Motor neuron (in vitro differentiated cells): ENCODE measurements around the gene MIGA2. TPM values are rescaled to one million over a fixed set of nuclear protein-coding genes. Genes with fewer than 3 reads are reported as not detected.
"Not testable (repeated sequence)": the region's sequence is repeated elsewhere in the genome, so short reads cannot be mapped to it uniquely, and the experiment has no call there.

Experiments used
- ATAC-seq, 8 experiments: fragments of 200-7000 bp; cut with Tn5 transposase; replicated peaks in 6 of 8; 2 replicates each; pipeline ENCODE4 v1.8.0; 2021; ENCODE audit warnings: mild to moderate bottlenecking in 8 of 8, moderate library complexity in 8 of 8
- H3K27ac ChIP-seq, 2 donors: fragments of 250-450 bp; sonication (Bioruptor Pico); 2 replicates each; pipeline ENCODE4 v1.9.0; 2021; ENCODE audit warnings: antibody characterized with exemption in 2 of 2, mild to moderate bottlenecking in 2 of 2, moderate library complexity in 1 of 2
- H3K4me1 ChIP-seq, 2 donors: fragments of 250-450 bp; sonication (Bioruptor Pico); replicated peaks in 1 of 2; 2 replicates each; pipeline ENCODE4 v1.6.1; 2021; ENCODE audit warnings: antibody characterized with exemption in 2 of 2, mild to moderate bottlenecking in 2 of 2, moderate library complexity in 1 of 2
- H3K4me3 ChIP-seq, 5 donors: fragments of 250-450 bp; sonication (Bioruptor Pico); 2 replicates each; pipeline ENCODE4 v1.9.0; 2021; ENCODE audit warnings: antibody characterized with exemption in 5 of 5, mild to moderate bottlenecking in 5 of 5, moderate library complexity in 4 of 5
- WGBS, 10 experiments: fragments of 450-650 bp; shearing (Covaris generic); methylation state at CpG; one replicate each; pipeline ENCODE4 v1.0.0; 2022; 5-methylcytosine and 5-hydroxymethylcytosine counted together
- in situ Hi-C, 9 experiments: fragments of 400-800 bp; cut with MboI; loops; one replicate each; pipeline ENCODE4 v1.15.0; 2021; ENCODE audit warnings: low sequenced_read_pairs in 9 of 9, low pct_unique_long_range_greater_than_20kb in 2 of 9; ENCODE audit not compliant: unreplicated experiment in 9 of 9
- total RNA-seq, 8 experiments: library from RNA; unstranded; fragments of 300-600 nt; gene quantifications; 2 replicates each; pipeline versions ENCODE4 v1.2.3 to v1.2.4, GENCODE V29; 2022

The MIGA2 gene
- total RNA-seq, 8 experiments from 2014 or later, result 12.0 to 44.2 (median 15.9) TPM

DNA sequence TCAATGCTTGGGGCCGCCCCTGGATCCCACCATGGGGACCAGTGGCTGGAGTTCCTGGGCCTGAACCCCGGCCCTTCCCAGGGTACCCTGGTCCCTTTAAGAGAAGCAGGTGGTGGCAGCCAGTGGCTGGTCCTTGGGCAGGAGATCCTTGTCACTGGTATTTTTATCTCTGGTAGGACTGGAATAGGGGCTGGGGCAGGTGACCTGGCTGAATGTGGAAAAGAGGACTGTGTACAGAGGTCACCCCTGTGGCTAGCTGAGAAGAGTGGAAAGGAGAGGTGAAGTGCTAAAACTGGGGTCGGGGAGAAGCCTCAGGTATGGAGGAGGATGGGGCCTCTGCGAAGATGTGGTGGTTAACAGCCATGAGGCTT, 67.2 kb downstream of the MIGA2 start:
- H3K4me1 ChIP-seq, result no peaks in the 10 kb centered on the region
- peak in 1 of 8 experiments; percentile 8 for ATAC-seq
- no peak overlapping the region for H3K4me3 ChIP-seq
- WGBS, 10 experiments, result 60 to 100% (median 80%) methylated on average over 1 to 2 of the region's 4 CpGs; no CpG with 5 or more reads in 5 of the 10 experiments
- in situ Hi-C loops, result no loop called here
- H3K27ac ChIP-seq, result no peak overlapping the region

DNA sequence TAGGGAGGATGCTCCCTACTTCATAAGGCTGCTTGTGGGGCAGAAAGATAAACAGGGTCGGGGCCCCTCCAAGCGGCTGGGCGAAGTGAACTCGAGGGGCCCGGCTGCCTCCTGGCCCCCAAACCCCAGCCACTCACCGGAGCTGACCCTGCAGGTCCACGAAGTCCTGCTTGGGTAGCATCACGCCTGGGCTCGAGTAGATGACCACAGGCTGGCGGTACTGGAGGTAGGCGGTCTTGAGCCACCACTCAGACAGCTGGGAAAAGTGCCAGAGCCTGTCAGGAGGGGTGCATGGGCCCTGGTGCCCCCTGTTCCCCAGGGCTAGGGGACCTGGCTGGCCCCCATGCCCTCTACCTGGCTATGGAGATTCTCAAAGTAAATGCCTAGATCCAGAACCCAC, 67.6 kb downstream of the MIGA2 start:
- ATAC-seq, result no peak
- no peaks in the 10 kb centered on the region for H3K4me1 ChIP-seq
- in situ Hi-C loops, result no loop called here
- 88 to 100% methylated on average over 1 to 11 of the region's 11 CpGs; no CpG with 5 or more reads in 8 of the 10 experiments for WGBS, 10 experiments
- no peak overlapping the region for H3K27ac ChIP-seq
- no peak overlapping the region for H3K4me3 ChIP-seq

DNA sequence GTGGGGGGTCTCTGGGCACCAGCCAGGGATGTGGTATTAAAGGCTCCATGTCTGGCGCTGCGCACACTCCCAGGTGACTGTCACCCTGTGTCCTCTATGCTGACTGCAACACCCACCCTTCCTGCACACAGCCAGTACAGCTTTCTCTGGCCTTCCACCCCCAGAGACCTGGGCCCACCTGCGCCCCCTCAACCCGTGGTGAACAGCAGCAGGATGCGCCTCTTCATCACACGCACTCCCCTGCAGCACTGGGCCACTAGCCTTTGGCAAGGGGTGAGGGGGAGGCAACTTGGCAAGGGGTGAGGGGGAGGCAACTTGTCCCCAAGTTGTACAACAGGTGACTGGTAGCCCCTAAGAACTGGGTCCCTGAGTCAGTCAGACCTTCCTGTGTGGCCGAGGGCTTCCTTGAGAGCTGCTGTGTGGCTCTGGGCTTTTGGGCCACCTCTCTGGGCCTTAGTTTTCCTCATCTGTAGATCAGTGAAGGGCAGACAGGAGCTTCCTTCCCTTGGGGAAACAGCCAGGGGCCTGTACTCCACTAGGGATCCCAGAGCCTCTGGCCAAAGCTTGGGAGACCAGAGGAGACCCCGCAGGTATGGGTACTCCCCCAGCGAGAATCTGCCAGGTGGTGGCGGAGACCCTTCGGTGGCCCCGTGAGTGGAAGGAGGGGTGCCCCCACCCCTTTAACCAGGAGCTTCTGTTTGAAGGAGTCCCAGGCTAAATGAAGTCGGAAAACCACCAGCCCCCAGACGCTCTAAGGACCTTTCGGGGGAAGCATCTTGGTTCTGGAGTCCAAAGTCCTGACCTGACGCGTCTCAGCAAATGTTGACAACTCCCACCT, 69.7 kb downstream of the MIGA2 start:
- no peak overlapping the region for H3K27ac ChIP-seq
- no peak overlapping the region for H3K4me3 ChIP-seq
- H3K4me1 ChIP-seq, result peaks cover 0 to 5% of the 10 kb centered on the region in 2 donors
- no peak for ATAC-seq
- WGBS, 10 experiments, result 80 to 95% methylated on average over 1 to 4 of the region's 17 CpGs; no CpG with 5 or more reads in 8 of the 10 experiments
- in situ Hi-C loops, result no loop called here

- H3K27ac ChIP-seq, result no peak overlapping the region
- H3K4me1 ChIP-seq, result peaks cover 2 to 5% of the 10 kb centered on the region in 2 donors
- no peak overlapping the region for H3K4me3 ChIP-seq
- no peak for ATAC-seq
- in situ Hi-C loops, result no loop called here
- 80 to 100% (median 91%) methylated on average over 1 to 7 of the region's 13 CpGs; no CpG with 5 or more reads in 4 of the 10 experiments for WGBS, 10 experiments
Observed at GRCh38 chr9:129107651-129108050, 71.2 kb downstream of the MIGA2 start.

DNA sequence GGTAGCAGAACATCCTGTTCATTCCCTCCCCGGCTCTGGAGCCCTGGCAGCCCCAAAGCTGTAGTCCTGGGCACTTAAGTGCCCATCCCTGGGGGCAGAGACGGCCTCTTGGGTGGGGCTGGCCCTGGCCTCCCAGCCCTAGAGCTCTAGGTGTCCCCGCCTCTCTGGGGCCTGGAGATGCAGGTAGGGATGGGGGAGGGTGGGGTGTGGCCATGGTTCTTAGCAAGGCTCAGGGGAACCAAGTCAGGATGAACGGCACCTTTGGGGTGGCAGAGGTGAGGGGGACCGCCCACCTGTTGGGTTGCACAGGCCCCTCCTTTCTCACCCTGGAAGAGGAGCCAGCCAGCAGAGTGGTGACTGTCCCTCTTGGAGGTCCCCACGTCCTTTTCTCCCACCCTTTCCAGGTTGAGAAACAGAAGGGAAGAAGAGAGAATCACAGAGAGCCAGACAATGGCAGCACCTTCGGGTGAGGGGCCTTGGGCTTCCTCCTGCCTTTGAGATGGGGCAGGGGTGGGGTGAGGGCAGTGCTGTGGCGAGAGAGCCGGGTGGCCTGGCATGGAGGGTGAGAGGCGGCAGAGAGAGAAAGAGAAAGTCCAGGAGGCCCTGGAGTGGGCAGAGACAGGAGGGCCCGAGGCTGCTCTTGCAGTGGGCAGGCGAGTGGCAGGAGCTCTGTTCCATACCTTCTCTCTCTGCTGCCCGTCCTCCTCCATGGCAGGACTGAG, 71.8 kb downstream of the MIGA2 start:
- WGBS, 10 experiments, result 75 to 100% (median 80%) methylated on average over 1 to 4 of the region's 13 CpGs; no CpG with 5 or more reads in 7 of the 10 experiments
- in situ Hi-C loops, result no loop called here
- H3K4me3 ChIP-seq, result no peak overlapping the region
- peaks cover 4 to 5% of the 10 kb centered on the region in 2 donors for H3K4me1 ChIP-seq
- no peak overlapping the region for H3K27ac ChIP-seq
- ATAC-seq, result no peak

- WGBS, 10 experiments, result 40 to 100% (median 87%) methylated on average over 1 to 3 of the region's 10 CpGs; no CpG with 5 or more reads in 2 of the 10 experiments
- H3K27ac ChIP-seq, result no peak overlapping the region
- in situ Hi-C loops, result no loop called here
Observed at GRCh38 chr9:129108805-129109536, 72.5 kb downstream of the MIGA2 start.

DNA sequence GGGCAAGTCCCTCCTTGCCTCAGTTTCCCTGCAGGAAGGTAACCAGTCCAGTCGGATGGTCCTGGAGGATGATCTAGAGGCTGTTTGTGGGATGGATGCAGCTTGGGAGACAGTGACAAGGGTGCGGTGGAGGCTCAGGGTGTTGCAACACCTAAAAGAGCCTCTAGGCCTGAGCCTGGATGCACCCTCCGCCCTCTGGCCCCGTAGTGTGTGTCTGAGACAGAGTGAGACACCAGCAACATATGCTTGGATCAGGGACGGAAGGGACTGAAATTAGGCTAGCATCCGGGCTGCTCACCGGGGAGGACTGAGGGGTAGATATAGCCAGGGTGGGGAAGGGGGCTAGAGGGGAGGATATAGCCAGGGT, 73.1 kb downstream of the MIGA2 start:
- WGBS, 10 experiments, result 60 to 100% (median 80%) methylated on average over 1 to 2 of the region's 7 CpGs; no CpG with 5 or more reads in 6 of the 10 experiments
- peak overlapping the region in 3 of 5 donors; percentile 49 to 86 (median 58) for H3K4me3 ChIP-seq
- peaks cover 4 to 5% of the 10 kb centered on the region in 2 donors for H3K4me1 ChIP-seq
- in situ Hi-C loops, result no loop called here
- peak in 2 of 8 experiments; percentile 12 to 18 for ATAC-seq
- no peak overlapping the region for H3K27ac ChIP-seq

More at GRCh38 chr9:129108805-129109536, 72.5 kb downstream of the MIGA2 start:
- no peak for ATAC-seq
- Histone ChIP-seq H3K4me3 (no peak overlapping the region), H3K4me1 (peaks cover 4 to 5% of the 10 kb centered on the region in 2 donors)

DNA sequence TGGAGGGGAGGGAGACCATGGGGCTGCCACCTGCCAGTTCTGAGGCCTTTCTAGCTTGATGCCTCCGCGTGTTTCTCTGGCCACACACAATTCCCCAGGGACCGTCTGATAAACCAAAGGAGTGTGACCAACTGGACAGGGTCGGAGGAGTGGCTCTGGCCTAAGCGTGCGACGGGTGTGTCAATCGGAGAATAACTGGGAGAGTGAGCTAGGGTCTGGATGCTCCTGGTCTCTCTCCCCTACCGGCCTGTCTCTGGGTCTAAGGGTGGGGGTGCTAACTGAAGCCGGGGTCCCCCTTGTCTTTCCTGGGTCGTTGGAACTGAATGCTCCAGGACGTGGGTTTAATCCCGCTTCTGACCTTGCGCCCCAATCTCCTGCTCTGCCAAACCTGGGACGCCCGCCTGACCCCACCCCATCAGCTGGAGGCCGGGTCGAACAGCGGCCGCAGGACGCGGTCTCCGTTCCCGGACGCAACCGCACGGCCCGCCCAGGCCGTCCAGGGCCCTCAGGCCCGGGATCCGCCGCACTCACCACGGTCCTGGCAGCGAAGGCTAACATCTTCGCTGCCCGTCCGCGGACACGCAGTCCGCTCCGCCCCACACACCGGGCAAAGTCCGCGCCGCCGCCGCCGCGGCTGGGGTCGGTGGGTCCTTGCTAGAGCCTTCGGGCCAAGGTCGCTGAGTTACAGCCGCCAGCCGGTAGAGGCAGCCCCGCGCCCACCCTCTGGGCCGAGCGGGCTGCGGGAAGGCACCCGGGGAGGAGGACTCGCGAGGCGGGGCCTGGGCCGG, 73.7 kb downstream of the MIGA2 start:
- in situ Hi-C loops, result no loop called here
- WGBS, 10 experiments, result 0 to 3% (median 0%) methylated on average over 1 to 6 of the region's 64 CpGs; no CpG with 5 or more reads in 6 of the 10 experiments

DNA sequence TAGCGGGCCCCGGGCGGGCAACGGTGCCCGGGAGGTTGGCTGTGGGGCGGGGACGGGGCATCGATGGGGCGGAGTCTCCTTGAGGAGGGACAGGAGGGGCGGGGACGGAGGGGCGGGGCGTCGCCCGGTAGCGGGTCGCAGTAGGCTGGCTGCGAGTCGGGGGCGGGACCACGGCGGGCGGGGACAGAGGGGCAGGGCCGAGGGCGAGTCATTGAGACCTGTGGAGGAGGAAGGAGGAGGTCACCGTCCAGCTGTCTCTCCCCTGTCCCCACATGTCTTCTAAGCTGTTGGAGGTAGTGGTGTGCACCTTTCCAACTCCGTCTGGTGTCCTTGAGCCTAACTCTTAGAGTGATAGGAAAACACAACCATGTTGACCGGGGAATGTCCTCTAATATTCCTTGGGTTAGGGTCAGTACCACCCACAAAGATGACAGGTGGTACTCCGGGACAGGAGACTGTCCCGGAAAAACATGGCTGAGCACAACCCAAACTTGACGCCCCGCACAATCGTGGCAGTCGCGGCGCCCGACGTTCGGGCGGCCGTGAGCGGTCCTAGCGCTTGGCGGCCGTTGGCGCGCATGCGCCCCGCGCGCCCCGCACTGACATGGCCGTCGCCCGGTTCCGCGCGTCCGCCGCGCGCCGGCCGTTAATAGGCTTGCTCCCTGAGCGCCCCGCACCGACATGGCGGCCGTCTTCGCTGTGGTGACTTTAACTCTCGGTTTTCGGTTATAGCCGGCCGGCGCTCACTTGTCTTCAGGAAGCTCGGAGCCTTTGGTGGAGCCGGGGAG, 74.5 kb downstream of the MIGA2 start, which contains the start of the genes CRAT and PTPA:
CRAT (minus strand) TSS at position 54 of the 788 bp plus-strand sequence. CDS start 284 bp downstream, outside the sequence.
PTPA (plus strand) TSS at position 676 of the 788 bp plus-strand sequence. CDS start 186 bp downstream, outside the sequence.
- in situ Hi-C loops, result no loop called here
- 0 to 2% (median 0%) methylated on average over 6 to 12 of the region's 77 CpGs; no CpG with 5 or more reads in 6 of the 10 experiments for WGBS, 10 experiments
- Histone ChIP-seq H3K4me3 (peak within 1 kb of the TSS; percentile 49 to 86 (median 67)), H3K4me1 (peaks cover 4 to 5% of the 10 kb centered on the region in 2 donors), H3K27ac (peak within 1 kb of the TSS; percentile 93 to 95)
- ATAC-seq, result peak; percentile 77 to 88 (median 82)

More for the DNA sequence above, 73.7 kb downstream of the MIGA2 start:
- H3K27ac ChIP-seq, result peak overlapping the region; percentile 9 to 65
- peaks cover 4 to 5% of the 10 kb centered on the region in 2 donors for H3K4me1 ChIP-seq
- ATAC-seq, result peak; percentile 1 to 66 (median 11)
- H3K4me3 ChIP-seq, result peak overlapping the region; percentile 49 to 86 (median 67)

DNA sequence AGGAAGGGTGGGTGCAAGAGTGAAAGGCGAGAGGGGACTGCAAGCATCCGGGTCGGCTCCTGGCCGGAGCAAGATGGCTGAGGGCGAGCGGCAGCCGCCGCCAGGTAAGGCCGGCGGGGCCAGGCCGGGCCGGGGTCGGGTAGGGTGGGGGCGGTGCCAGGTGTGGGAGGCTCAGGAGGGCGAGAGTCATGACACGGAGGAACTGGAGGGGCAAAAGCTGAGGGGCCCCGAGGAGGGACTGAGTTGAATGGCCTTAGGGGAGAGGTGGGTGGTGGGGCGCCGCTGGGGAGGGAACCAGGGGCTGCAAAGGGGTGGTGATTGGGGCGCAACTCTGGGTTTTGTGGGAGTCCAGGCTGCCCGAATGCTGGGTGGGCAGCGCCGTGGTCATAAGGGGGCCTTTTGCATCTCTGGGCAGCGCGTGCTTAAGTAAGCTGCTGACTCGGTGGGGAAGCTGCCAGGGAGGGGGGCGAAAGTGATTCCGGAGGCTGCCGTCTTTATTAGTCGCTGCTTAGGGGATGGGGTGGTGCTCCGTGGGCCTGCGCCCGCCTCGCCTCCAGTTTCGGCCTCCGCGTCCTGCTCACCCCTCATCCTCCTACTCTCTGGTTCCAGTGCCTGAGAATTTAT, 75.2 kb downstream of the MIGA2 start:
- H3K4me1 ChIP-seq, result peaks cover 4 to 5% of the 10 kb centered on the region in 2 donors
- in situ Hi-C loops, result no loop called here
- WGBS, 10 experiments, result 0% methylated on average over 2 to 8 of the region's 37 CpGs; no CpG with 5 or more reads in 6 of the 10 experiments
- H3K27ac ChIP-seq, result peak overlapping the region; percentile 93 to 95
- peak overlapping the region; percentile 49 to 86 (median 67) for H3K4me3 ChIP-seq
- peak; percentile 5 to 34 (median 22) for ATAC-seq

GRCh38 chr9:129112526-129112925, 76.1 kb downstream of the MIGA2 start:
- WGBS, 10 experiments, result 68 to 100% (median 85%) methylated on average over 2 to 10 of the region's 17 CpGs; no CpG with 5 or more reads in 1 of the 10 experiments
- ATAC-seq, in situ Hi-C loops, H3K4me1 ChIP-seq, H3K27ac ChIP-seq: not testable (repeated sequence)
- peak overlapping the region; percentile 49 to 86 (median 67) for H3K4me3 ChIP-seq
